ENCODE results near the gene SCML2. TPM values are rescaled to one million over a fixed set of nuclear protein-coding genes. Genes with fewer than 3 reads are reported as not detected.
"Not testable (repeated sequence)": the region's sequence is repeated elsewhere in the genome, so short reads cannot be mapped to it uniquely, and the experiment has no call there.

Gene SCML2
- total RNA-seq, 2 experiments from 2014 or later = 0.30 to 0.73 TPM

DNA sequence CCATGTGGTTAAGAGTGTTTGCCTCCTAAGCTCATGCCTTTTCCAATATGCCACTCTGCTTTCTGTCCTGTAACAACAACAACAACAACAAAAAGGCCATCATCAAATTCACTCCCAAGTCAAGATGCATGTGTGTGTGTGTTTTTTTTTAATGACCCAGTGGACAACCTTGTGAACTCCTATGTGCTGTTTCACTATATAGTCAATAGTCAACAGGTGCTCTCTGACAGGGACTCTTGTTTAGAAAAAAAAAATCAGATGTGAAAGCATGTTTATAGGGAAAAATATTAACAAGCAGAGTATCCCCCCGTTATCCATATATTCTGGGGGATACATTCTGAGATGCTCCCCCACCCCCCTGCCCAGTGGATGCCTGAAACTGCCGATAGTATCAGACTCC, 83.2 kb downstream of the SCML2 start:
- TF ChIP-seq, protein P1, sequence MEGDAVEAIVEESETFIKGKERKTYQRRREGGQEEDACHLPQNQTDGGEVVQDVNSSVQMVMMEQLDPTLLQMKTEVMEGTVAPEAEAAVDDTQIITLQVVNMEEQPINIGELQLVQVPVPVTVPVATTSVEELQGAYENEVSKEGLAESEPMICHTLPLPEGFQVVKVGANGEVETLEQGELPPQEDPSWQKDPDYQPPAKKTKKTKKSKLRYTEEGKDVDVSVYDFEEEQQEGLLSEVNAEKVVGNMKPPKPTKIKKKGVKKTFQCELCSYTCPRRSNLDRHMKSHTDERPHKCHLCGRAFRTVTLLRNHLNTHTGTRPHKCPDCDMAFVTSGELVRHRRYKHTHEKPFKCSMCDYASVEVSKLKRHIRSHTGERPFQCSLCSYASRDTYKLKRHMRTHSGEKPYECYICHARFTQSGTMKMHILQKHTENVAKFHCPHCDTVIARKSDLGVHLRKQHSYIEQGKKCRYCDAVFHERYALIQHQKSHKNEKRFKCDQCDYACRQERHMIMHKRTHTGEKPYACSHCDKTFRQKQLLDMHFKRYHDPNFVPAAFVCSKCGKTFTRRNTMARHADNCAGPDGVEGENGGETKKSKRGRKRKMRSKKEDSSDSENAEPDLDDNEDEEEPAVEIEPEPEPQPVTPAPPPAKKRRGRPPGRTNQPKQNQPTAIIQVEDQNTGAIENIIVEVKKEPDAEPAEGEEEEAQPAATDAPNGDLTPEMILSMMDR (IDR thresholded peaks at IDR 0.05) = no peak
- H3K36me3 ChIP-seq (ENCODE audit: insufficient read depth, low read length) = no peaks in the 10 kb centered on the region
- H3K9me3 ChIP-seq (ENCODE audit: control insufficient read depth in 1 of 2, insufficient read depth in 1 of 2, low read length in 2 of 2) = no peaks in the 10 kb centered on the region
- no peaks in the 10 kb centered on the region for H3K4me1 ChIP-seq (ENCODE audit: insufficient read depth, low read length)
- no peaks in the 10 kb centered on the region for H3K27me3 ChIP-seq (ENCODE audit: control insufficient read depth in 1 of 2, insufficient read depth in 2 of 2, low read length in 2 of 2)
- Mint-ChIP-seq H3K27ac (no peak overlapping the region), H3K4me3 (no peak overlapping the region), H3K4me1 (ENCODE audit: low read depth) (no peaks in the 10 kb centered on the region), H3K27me3 (no peaks in the 10 kb centered on the region), H3K9me3 (peaks cover 4% of the 10 kb centered on the region), H3K36me3 (ENCODE audit: low read depth) (no peaks in the 10 kb centered on the region)
- CTCF ChIA-PET = no interaction called here
- ATAC-seq (ENCODE audit: poor library complexity) = no peak
- intact Hi-C loops (cut with DNase I, micrococcal nuclease) = no loop called here
- POLR2A ChIA-PET = no interaction called here
- no peak overlapping the region for H3K4me3 ChIP-seq (ENCODE audit: low read length)
- DNase-seq = no peak
- H3K27ac ChIP-seq (ENCODE audit: low read depth in 1 of 2, low read length in 2 of 2) = no peak overlapping the region

DNA sequence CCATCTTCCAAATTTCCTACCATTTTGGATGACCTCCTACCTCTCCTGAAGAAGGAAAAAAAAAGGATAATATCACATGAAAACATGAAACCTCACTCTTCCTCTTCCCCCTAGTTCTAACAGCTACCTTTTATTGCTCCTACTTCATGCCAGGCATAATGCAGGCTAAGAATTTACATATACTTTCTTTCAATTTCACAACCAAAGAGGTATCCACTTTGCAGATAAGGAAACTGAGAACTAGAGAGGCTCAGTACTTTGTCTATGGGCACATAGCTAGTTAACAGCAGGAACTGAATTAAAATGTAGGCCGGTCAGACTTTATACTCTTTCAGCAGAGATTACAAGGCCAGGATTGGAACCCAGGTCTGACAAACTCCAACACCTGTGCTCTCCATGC, 99.4 kb downstream of the SCML2 start:
- TF ChIP-seq, protein P1 (IDR thresholded peaks at IDR 0.05) = no peak
- Mint-ChIP-seq H3K36me3 (ENCODE audit: low read depth) (peaks cover 11% of the 10 kb centered on the region), H3K27me3 (no peaks in the 10 kb centered on the region), H3K4me3 (no peak overlapping the region), H3K9me3 (no peaks in the 10 kb centered on the region), H3K27ac (no peak overlapping the region), H3K4me1 (ENCODE audit: low read depth) (no peaks in the 10 kb centered on the region)
- no peaks in the 10 kb centered on the region for H3K36me3 ChIP-seq (ENCODE audit: insufficient read depth, low read length)
- CTCF ChIA-PET = no interaction called here
- intact Hi-C loops (cut with DNase I, micrococcal nuclease) = no loop called here
- no peaks in the 10 kb centered on the region for H3K4me1 ChIP-seq (ENCODE audit: insufficient read depth, low read length)
- ATAC-seq (ENCODE audit: poor library complexity) (no peak), DNase-seq (no peak)
- H3K4me3 ChIP-seq (ENCODE audit: low read length) = no peak overlapping the region
- H3K9me3 ChIP-seq (ENCODE audit: control insufficient read depth in 1 of 2, insufficient read depth in 1 of 2, low read length in 2 of 2) = no peaks in the 10 kb centered on the region
- no peaks in the 10 kb centered on the region for H3K27me3 ChIP-seq (ENCODE audit: control insufficient read depth in 1 of 2, insufficient read depth in 2 of 2, low read length in 2 of 2)
- POLR2A ChIA-PET = no interaction called here
- no peak overlapping the region for H3K27ac ChIP-seq (ENCODE audit: low read depth in 1 of 2, low read length in 2 of 2)

DNA sequence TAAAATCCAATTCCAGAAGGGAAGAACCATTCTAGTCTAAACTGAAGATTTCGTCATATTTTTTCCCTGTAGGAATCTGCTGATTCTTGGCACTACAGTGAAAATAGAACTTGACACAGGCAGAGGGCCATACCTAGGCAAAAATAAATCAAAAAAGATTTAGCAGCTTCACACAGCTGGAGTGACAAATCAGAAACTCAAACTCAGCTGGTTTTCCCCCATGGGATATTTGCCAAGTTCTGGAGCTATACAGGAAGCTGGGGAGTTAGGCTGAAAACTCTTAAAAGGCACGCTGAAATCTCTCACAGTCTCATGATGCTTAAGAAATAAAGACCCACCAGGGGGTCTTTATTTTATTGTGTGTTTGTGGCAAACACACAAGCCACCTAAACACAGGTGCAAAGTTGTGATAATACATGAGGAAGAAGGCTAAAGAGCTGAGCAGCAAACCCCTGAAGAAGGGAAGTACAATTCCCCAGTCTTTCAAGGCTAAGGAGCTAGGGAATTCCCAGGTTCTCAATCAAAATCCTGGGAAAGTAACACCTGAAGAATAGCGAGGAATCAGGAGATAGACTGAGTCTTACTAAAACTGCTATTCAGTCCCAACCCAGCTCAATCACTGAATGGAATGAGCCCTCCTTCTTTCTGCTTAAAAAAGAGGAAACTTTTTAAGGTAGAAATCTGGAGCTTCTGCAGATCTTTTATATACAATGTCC, 101.7 kb downstream of the SCML2 start:
- TF ChIP-seq, protein P1 (IDR thresholded peaks at IDR 0.05) = no peak
- ChIA-PET POLR2A (no interaction called here), CTCF (no interaction called here)
- Histone ChIP-seq H3K4me3 (ENCODE audit: low read length) (no peak overlapping the region), H3K27ac (ENCODE audit: low read depth in 1 of 2, low read length in 2 of 2) (no peak overlapping the region), H3K36me3 (ENCODE audit: insufficient read depth, low read length) (no peaks in the 10 kb centered on the region), H3K9me3 (ENCODE audit: control insufficient read depth in 1 of 2, insufficient read depth in 1 of 2, low read length in 2 of 2) (no peaks in the 10 kb centered on the region), H3K4me1 (ENCODE audit: insufficient read depth, low read length) (no peaks in the 10 kb centered on the region), H3K27me3 (ENCODE audit: control insufficient read depth in 1 of 2, insufficient read depth in 2 of 2, low read length in 2 of 2) (no peaks in the 10 kb centered on the region)
- intact Hi-C loops (cut with DNase I, micrococcal nuclease) = no loop called here
- no peak overlapping the region for H3K4me3 Mint-ChIP-seq
- ATAC-seq (ENCODE audit: poor library complexity) (no peak), DNase-seq (no peak)
- no peak overlapping the region for H3K27ac Mint-ChIP-seq
- H3K4me1 Mint-ChIP-seq (ENCODE audit: low read depth) = no peaks in the 10 kb centered on the region
- H3K27me3 Mint-ChIP-seq = no peaks in the 10 kb centered on the region
- peaks cover 11% of the 10 kb centered on the region for H3K36me3 Mint-ChIP-seq (ENCODE audit: low read depth)
- no peaks in the 10 kb centered on the region for H3K9me3 Mint-ChIP-seq

DNA sequence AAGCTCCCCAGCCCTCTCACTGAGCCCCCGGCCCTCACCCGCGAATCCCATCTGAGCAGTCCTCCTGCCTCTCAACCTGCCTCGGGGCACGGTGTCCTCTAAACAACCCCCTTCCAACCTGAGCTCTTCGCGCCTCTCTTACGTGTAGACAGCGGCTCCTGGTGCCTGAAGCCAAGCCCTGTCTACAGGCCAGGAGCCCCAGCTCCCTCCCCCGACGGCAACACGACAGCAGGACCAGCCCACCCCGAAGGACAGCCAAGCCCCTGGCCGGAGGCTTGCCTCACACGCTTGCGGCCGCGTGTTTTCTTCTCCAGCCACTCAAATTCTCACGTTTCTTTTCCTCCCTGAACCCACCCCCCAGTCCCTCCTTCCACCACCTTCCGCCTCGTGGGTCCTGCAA, 124.8 kb downstream of the SCML2 start:
- H3K27me3 ChIP-seq (ENCODE audit: control insufficient read depth in 1 of 2, insufficient read depth in 2 of 2, low read length in 2 of 2); H3K36me3 ChIP-seq (ENCODE audit: insufficient read depth, low read length); H3K27ac Mint-ChIP-seq; intact Hi-C loops (cut with DNase I, micrococcal nuclease); POLR2A ChIA-PET; H3K9me3 ChIP-seq (ENCODE audit: control insufficient read depth in 1 of 2, insufficient read depth in 1 of 2, low read length in 2 of 2); H3K4me1 ChIP-seq (ENCODE audit: insufficient read depth, low read length); H3K27ac ChIP-seq (ENCODE audit: low read depth in 1 of 2, low read length in 2 of 2); H3K27me3 Mint-ChIP-seq; H3K4me3 Mint-ChIP-seq; H3K4me1 Mint-ChIP-seq (ENCODE audit: low read depth); CTCF ChIA-PET; H3K36me3 Mint-ChIP-seq (ENCODE audit: low read depth); ATAC-seq (ENCODE audit: poor library complexity); H3K4me3 ChIP-seq (ENCODE audit: low read length); H3K9me3 Mint-ChIP-seq: not testable (repeated sequence)
- peak in 1 of 14 experiments; percentile 10 for DNase-seq
